IPS-20b (cell line): ENCODE measurements around the gene TMC2.
"Not testable (repeated sequence)": the region's sequence is repeated elsewhere in the genome, so short reads cannot be mapped to it uniquely, and the experiment has no call there.

Experiments used
- H3K27ac ChIP-seq: one replicate; pipeline ENCODE4 v1.5.1; 2013; ENCODE audit warnings: low read length
- H3K27me3 ChIP-seq: 2 replicates; pipeline ENCODE4 v1.6.1; 2013; ENCODE audit warnings: mild to moderate bottlenecking, low read length, inconsistent platforms; ENCODE audit not compliant: insufficient read depth
- H3K36me3 ChIP-seq: 2 replicates; pipeline ENCODE4 v1.6.1; 2013; ENCODE audit warnings: low read depth, mild to moderate bottlenecking, inconsistent platforms, low read length, moderate library complexity; ENCODE audit not compliant: insufficient read depth
- H3K4me1 ChIP-seq: 2 replicates; pipeline ENCODE4 v1.6.1; 2013; ENCODE audit warnings: mild to moderate bottlenecking, control low read depth, inconsistent platforms, low read length, moderate library complexity; ENCODE audit not compliant: insufficient read depth
- H3K4me3 ChIP-seq: 2 replicates; pipeline ENCODE4 v1.5.1; 2013; ENCODE audit warnings: mild to moderate bottlenecking, low read length, inconsistent platforms
- H3K9ac ChIP-seq: 2 replicates; pipeline ENCODE4 v1.6.1; 2013; ENCODE audit warnings: low read depth, mild to moderate bottlenecking, inconsistent platforms, low read length, moderate library complexity
- H3K9me3 ChIP-seq: 2 replicates; pipeline ENCODE4 v1.6.1; 2013; ENCODE audit warnings: mild to moderate bottlenecking, low read depth, low read length, inconsistent platforms; ENCODE audit not compliant: insufficient read depth

TMC2 gene

DNA sequence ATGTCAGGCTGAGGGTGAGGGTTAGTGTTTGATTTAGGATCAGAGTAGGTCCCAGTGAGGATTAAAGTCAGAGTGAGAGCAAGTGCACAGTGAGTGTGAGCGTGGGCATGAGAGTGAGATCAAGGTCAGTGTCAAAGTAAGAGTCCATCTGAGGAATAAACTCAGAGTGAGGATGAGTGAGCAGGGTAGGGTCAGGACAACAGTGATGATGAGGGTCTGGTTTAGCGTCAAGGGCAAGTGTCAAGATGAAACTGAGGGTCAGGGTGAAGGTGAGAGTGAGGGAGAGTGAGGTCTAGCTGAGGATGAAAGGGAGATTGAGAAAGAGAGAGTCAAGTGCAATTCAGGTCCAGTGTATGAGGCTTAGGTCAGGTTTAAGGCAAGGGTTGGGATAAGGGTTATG, 20.0 kb upstream of the TMC2 start:
- no peak overlapping the region for H3K4me3 ChIP-seq
- H3K9me3 ChIP-seq = no peaks in the 10 kb centered on the region
- H3K36me3 ChIP-seq = no peaks in the 10 kb centered on the region
- H3K4me1 ChIP-seq = no peaks in the 10 kb centered on the region
- H3K27ac ChIP-seq = no peak overlapping the region
- no peak overlapping the region for H3K9ac ChIP-seq
- H3K27me3 ChIP-seq = peaks cover 98% of the 10 kb centered on the region

DNA sequence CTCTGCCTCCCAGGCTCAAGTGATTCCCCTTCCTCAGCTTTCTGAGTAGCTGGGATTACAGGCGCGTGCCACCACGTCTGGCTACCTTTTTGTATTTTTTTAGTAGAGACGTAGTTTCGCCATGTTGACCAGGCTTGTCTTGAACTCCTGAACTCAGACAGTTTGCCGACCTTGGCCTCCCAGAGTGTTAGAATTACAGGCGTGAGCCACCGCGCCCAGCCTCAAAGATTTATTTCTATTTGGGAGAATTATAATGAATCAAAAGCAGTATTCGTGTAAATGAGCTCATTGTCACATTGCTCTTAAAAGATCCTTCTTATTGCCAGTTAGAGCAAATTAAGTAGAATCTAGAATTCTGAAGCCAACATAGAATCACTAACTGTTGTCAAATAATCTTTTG, 18.3 kb upstream of the TMC2 start:
- H3K9ac ChIP-seq = no peak overlapping the region
- no peaks in the 10 kb centered on the region for H3K4me1 ChIP-seq
- H3K9me3 ChIP-seq = no peaks in the 10 kb centered on the region
- H3K4me3 ChIP-seq = no peak overlapping the region
- no peaks in the 10 kb centered on the region for H3K36me3 ChIP-seq
- H3K27ac ChIP-seq = no peak overlapping the region
- peaks cover 98% of the 10 kb centered on the region for H3K27me3 ChIP-seq

DNA sequence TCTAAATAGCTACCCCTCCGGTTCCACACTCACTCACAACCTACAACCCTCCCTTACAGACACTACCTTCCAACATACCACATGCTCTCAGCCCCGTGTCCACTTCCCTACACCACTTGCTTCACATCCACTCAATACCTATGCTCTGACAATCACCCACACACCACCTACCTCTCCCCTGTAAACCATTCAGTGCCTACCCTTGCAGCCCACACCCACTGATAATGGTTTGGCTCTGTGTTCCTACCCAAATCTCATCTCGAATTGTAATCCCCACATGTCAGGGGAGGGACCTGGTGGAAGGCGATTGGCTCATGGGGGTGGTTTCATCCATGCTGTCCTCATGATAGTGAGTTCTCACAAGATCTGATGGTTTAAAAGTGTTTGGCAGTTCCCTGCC, 17.8 kb upstream of the TMC2 start:
- Histone ChIP-seq H3K9me3 (no peaks in the 10 kb centered on the region), H3K27ac (no peak overlapping the region), H3K36me3 (no peaks in the 10 kb centered on the region), H3K4me3 (no peak overlapping the region), H3K9ac (no peak overlapping the region), H3K4me1 (no peaks in the 10 kb centered on the region), H3K27me3 (peaks cover 98% of the 10 kb centered on the region)

DNA sequence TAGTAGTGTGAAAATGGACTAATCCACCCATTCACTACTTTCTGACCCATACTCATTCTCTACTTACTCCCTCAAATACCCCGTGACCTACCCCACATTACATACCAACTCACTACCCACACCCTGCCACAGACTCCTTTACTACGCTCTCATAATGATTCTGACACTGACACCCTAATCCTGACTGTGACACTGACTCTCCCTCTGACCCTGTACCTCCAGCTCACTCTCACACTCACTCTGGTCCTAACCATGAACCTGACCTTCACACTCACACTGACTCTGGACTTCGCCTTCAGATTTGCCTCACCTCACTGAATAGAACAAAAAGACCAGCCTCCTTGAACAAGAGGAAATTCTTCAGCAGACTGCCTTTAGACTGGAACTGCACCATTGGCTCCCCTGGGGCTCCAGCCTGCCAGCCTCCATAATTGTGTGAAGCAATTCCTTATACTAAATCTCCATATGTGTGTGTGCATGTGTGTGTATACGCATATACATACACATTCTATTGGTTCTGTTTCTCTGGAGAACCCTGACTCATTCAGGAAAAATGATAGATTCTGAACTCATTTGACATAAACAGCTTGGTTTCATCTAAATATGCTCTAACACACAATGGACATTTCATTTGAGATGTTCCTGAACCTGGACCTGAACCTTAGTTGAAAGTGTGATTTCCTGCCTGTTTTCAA, 17.1 kb upstream of the TMC2 start:
- Histone ChIP-seq H3K4me1 (no peaks in the 10 kb centered on the region), H3K27me3 (peaks cover 98% of the 10 kb centered on the region), H3K4me3 (no peak overlapping the region), H3K9me3 (no peaks in the 10 kb centered on the region), H3K9ac (no peak overlapping the region), H3K36me3 (no peaks in the 10 kb centered on the region), H3K27ac (no peak overlapping the region)

DNA sequence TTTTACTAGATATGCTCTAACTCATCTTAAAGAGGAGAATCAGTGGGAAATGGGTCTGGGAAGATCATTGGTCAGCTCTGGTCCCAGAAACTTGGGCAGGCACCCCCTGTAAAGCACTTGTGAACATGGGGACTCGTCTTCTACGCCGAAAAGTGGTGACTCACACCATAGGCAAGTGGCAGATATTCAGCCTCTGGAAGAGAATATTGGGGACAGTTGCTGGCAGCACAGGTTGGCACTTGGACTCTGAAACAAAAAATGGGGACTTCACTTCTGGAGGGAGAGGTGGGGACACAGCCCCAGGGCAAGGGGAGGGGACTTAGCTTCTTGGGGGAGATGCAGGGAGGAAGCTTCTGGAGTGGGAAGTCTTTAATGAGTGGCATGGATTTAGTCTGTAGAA, 15.8 kb upstream of the TMC2 start:
- H3K9ac ChIP-seq = no peak overlapping the region
- H3K27me3 ChIP-seq = peaks cover 94% of the 10 kb centered on the region
- peaks cover 3% of the 10 kb centered on the region for H3K4me1 ChIP-seq
- H3K27ac ChIP-seq = no peak overlapping the region
- no peak overlapping the region for H3K4me3 ChIP-seq
- H3K9me3 ChIP-seq = no peaks in the 10 kb centered on the region
- H3K36me3 ChIP-seq = no peaks in the 10 kb centered on the region

DNA sequence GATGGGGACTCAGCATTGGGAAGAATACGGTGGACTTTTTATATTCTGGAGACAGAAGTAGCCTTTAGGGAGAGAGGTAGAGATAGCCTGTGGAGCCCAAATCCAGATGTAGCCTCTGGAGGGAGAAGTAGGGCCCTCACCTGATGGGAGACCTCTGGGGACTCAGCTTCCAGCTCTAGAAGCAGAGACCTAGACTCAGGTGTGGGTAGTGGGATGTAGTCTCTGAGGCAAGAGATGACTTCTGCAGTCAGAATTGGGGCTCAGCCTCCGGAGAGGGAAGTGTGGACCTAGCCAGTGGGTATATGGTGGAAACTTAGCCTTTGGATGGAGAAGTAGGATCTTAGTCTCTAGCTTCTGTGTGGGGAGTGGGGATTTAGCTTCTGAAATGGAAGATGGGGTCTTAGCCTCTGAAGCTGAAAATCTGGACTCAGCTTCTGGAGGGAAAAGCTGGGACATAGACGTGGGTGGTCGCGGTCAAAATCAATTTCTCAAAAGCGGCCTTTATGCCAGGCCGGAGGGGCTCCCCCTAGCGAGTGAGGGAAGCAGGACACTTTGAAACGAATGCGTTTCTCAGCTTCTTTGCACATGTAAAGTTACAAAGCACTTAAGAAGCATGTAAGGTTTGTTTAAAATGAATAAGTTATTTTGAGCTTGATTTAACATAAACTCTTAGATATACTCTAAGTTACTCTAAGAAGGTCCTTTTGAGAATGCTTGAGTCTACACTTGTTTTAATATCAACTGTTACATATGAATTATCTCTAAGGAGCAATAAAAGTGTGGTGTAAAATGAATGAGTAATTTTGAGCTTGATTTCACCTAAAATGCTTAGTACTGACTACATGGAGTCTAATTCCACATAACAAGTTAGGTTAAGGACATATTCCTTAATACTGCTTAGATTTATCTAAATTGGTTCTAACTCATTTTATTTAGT, 14.7 kb upstream of the TMC2 start:
- H3K36me3 ChIP-seq = no peaks in the 10 kb centered on the region
- no peak overlapping the region for H3K9ac ChIP-seq
- H3K9me3 ChIP-seq = no peaks in the 10 kb centered on the region
- H3K27ac ChIP-seq = no peak overlapping the region
- no peak overlapping the region for H3K4me3 ChIP-seq
- peaks cover 94% of the 10 kb centered on the region for H3K27me3 ChIP-seq
- peaks cover 6% of the 10 kb centered on the region for H3K4me1 ChIP-seq

DNA sequence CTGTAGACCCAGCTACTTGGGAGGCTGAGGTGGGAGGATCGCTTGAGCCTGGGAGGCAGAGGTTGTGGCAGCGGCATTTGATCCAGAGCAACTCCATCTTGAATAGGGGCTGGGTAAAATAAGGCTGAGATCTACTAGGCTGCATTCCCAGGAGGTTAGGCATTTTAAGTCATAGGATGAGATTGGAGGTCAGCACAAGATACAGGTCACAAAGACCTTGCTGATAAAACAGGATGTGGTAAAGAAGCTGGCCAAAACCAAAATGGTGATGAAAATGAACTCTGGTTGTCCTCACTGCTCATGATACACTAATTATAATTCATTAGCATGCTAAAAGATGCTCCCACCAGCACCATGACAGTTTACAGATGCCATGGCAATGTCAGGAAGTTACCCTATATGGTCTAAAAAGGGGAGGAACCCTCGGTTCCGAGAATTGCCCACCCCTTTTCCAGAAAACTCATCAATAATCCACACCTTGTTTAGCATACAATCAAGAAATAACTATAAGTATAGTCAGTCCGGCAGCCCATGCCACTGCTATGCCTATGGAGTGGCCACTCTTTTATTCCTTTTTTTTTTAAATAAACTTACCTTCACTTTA, 13.4 kb upstream of the TMC2 start:
- not testable (repeated sequence) for H3K4me1 ChIP-seq, H3K36me3 ChIP-seq, H3K9me3 ChIP-seq, H3K4me3 ChIP-seq, H3K27ac ChIP-seq, H3K9ac ChIP-seq
- peaks cover 96% of the 10 kb centered on the region for H3K27me3 ChIP-seq

DNA sequence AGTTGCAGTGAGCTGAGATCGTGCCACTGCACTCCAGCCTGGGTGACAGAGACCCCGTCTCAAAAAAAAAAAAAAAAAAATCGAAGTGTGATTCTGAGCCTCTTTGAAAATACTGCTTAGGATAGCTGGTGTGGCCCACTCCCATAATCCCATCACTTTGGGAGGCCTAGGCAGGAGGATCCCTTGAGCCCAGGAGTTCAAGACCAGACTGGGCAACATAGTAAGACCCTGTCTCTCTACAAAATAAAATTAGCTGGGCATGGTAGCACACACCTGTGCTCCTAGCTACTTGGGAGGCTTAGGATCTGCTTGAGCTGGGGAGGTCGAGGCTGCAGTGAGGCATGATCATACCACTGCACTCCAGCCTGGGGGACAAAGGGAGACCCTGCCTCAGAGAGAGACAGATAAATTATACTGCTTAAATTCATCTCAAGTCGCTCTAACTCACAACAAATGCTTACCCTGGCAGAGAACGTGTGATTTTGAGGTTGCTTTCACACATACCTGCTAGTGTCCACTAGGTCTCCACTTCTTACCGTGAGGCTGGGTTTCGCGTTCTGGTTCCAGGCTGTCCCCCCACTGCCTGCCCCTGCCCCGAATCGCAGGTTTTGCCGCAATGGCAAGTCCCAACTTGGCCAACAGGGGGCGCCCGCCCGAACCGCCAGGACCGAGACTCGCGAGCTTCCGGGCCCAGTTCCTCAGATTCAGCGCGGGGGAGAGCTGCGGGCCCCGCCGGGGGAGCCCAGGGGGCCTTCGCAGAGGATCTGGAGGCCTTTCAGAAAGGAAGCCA, 12.3 kb upstream of the TMC2 start:
- Histone ChIP-seq H3K27me3 (peaks cover 95% of the 10 kb centered on the region), H3K4me1 (peaks cover 6% of the 10 kb centered on the region), H3K9ac (peak overlapping the region; percentile 75; the same call in 1 of the 2 replicates), H3K36me3 (no peaks in the 10 kb centered on the region), H3K4me3 (peak overlapping the region; percentile 85), H3K27ac (no peak overlapping the region), H3K9me3 (no peaks in the 10 kb centered on the region)

DNA sequence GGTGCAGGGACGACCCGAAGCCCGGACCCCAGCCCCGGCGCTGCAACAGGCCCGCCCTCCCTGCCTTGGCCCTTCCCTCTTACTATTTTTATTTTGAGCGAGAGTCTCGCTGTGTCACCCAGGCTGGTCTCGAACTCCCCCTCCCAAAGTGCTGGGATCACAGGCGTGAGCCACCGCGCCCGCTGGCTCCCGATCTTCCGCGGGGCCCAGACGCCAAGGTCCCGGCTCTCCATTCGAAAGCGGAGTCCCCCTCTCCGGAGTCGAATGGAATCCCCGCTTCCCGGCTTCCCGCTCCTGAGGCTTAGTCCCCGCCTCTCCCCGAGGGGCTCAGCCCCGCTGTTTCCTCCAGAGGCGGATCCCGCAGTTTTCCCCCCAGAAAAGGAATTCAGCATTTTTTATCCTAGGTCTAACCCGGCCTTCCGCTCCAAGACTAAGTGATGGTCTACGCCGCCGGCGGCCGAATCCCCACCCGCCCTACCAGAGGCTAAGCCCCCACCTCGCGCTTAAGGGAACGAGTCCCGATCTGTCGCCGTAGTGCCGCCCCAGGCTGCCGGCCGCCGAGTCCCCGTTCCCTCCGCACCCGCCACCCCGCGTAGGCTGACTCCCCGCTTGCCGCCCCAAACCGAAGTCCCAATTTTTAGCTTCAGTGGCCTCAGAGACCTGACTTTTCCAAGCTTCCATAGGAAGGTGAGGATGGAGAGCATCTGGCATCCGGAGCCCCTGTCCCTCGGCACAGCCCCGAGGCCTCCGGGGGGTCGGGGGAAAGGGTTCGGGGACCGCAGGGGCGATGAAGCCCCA, 11.5 kb upstream of the TMC2 start:
- H3K9ac ChIP-seq = peak overlapping the region; percentile 75; the same call in 1 of the 2 replicates
- H3K27me3 ChIP-seq = peaks cover 92% of the 10 kb centered on the region
- no peaks in the 10 kb centered on the region for H3K36me3 ChIP-seq
- H3K4me3 ChIP-seq = peak overlapping the region; percentile 85
- no peaks in the 10 kb centered on the region for H3K9me3 ChIP-seq
- H3K27ac ChIP-seq = no peak overlapping the region
- H3K4me1 ChIP-seq = peaks cover 6% of the 10 kb centered on the region

DNA sequence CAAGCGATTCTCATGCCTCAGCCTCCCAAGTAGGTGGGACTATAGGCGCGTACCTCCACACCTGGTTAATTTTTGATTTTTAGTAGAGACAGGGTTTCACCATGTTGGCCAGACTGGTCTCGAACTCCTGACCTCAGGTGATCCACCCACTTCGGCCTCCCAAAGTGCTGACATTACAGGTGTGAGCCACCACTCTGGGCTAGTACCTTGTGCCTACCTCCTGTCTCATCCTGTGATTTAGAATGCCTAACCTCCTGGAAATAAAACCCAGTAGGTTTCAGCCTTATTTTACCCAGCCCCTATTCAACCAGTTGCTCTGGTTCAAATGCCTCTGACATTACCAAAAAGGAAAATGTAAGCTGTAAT, 10.2 kb upstream of the TMC2 start:
- not testable (repeated sequence) for H3K9ac ChIP-seq, H3K9me3 ChIP-seq, H3K27ac ChIP-seq, H3K4me3 ChIP-seq, H3K4me1 ChIP-seq, H3K36me3 ChIP-seq
- H3K27me3 ChIP-seq = peaks cover 84% of the 10 kb centered on the region

DNA sequence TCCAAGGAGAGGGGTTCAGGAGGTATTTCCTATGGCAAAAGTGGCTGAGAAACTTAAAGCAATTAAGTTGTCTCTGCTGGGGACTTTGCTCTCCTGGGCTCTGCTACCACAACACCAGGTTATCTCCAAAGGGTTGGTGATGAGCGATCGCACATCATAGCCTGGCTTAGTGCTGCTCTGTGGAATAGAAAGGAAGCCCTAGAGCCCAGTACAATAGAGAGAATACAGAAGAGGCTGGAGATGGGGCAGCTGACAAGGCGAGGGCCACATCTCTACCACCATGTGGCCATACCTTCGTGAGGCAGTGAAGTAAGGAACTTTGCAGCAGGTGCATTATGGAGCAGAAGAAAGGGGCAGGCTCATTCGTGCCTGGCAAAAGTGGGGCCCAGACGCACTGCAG, 8.6 kb upstream of the TMC2 start:
- Histone ChIP-seq H3K4me3 (no peak overlapping the region), H3K9me3 (no peaks in the 10 kb centered on the region), H3K9ac (no peak overlapping the region), H3K4me1 (peaks cover 6% of the 10 kb centered on the region), H3K27ac (no peak overlapping the region), H3K36me3 (no peaks in the 10 kb centered on the region), H3K27me3 (peaks cover 74% of the 10 kb centered on the region)
